HepG2 (cell line): ENCODE results near the gene UBB. TPM values are rescaled to one million over a fixed set of nuclear protein-coding genes. Genes with fewer than 3 reads are reported as not detected.

Source experiments
- ATF4 ChIP-seq, 2 experiments: fragments of 450-650 bp in 1 of 2; sonication (generic) in 1 of 2; formaldehyde crosslinking; IDR thresholded peaks; 2 replicates each; pipeline versions ENCODE4 v1.5.0 to v1.8.0; 2020 to 2022; ENCODE audit warnings: mild to moderate bottlenecking in 1 of 2, missing genetic modification reagents in 1 of 2
- CCDC6 ChIP-seq: sonication (generic); formaldehyde crosslinking; IDR thresholded peaks from 2 replicates; pipeline ENCODE4 v1.8.1; 2022; ENCODE audit warnings: mild to moderate bottlenecking, missing genetic modification reagents, moderate library complexity
- DNMT3B ChIP-seq: conservative IDR thresholded peaks from 2 replicates; pipeline ENCODE4 v1.6.1; 2016; ENCODE audit warnings: missing biosample characterization, control low read depth
- ELF1 ChIP-seq: sonication (generic); formaldehyde crosslinking; IDR thresholded peaks from 2 replicates; pipeline ENCODE4 v1.4.0; 2020; ENCODE audit warnings: missing genetic modification reagents
- FOXA3 ChIP-seq: IDR thresholded peaks from 2 replicates; pipeline ENCODE4 v1.6.1; 2016; ENCODE audit warnings: missing genetic modification reagents, missing compliant biosample characterization
- GLMP ChIP-seq: sonication (generic); formaldehyde crosslinking; IDR thresholded peaks from 2 replicates; pipeline ENCODE4 v1.9.0; 2021; ENCODE audit warnings: missing genetic modification reagents, mild to moderate bottlenecking, borderline replicate concordance
- MED13 ChIP-seq: sonication (generic); formaldehyde crosslinking; IDR thresholded peaks from 2 replicates; pipeline ENCODE4 v1.5.0; 2020; ENCODE audit warnings: missing genetic modification reagents
- NONO ChIP-seq, 2 experiments: fragments of 450-650 bp in 1 of 2; sonication (generic) in 1 of 2; formaldehyde crosslinking in 1 of 2; IDR thresholded peaks in 1 of 2; conservative IDR thresholded peaks in 1 of 2; 2 replicates each; pipeline versions ENCODE4 v1.6.1 to v1.8.0; 2017 to 2022; ENCODE audit warnings: mild to moderate bottlenecking in 1 of 2, missing genetic modification reagents in 1 of 2, moderate library complexity in 1 of 2
- NR2F2 ChIP-seq: IDR thresholded peaks from 2 replicates; pipeline ENCODE4 v1.6.1; 2012; ENCODE audit warnings: low read depth, inconsistent platforms, borderline replicate concordance
- PAWR ChIP-seq: sonication (generic); formaldehyde crosslinking; IDR thresholded peaks from 2 replicates; pipeline ENCODE4 v1.4.0; 2020; ENCODE audit warnings: missing genetic modification reagents, mild to moderate bottlenecking, borderline replicate concordance
- PHF21A ChIP-seq: sonication (generic); formaldehyde crosslinking; IDR thresholded peaks from 2 replicates; pipeline ENCODE4 v1.5.0; 2020; ENCODE audit warnings: mild to moderate bottlenecking, missing genetic modification reagents
- PREB ChIP-seq: sonication (generic); formaldehyde crosslinking; IDR thresholded peaks from 2 replicates; pipeline ENCODE4 v1.4.0; 2020; ENCODE audit warnings: missing genetic modification reagents
- SP5 ChIP-seq: IDR thresholded peaks from 2 replicates; pipeline ENCODE4 v1.6.1; 2016; ENCODE audit warnings: low read depth, borderline replicate concordance
- TRIM22 ChIP-seq: fragments of 450-650 bp; IDR thresholded peaks from 2 replicates; pipeline ENCODE4 v1.6.1; 2017
- ZGPAT ChIP-seq: IDR thresholded peaks from 2 replicates; pipeline ENCODE4 v1.6.1; 2016; ENCODE audit warnings: mild to moderate bottlenecking
- ZNF256 ChIP-seq: sonication (generic); formaldehyde crosslinking; conservative IDR thresholded peaks from 2 replicates; pipeline ENCODE4 v1.4.0; 2020; ENCODE audit warnings: missing genetic modification reagents
- ZNF891 ChIP-seq: sonication (generic); formaldehyde crosslinking; IDR thresholded peaks from 2 replicates; pipeline ENCODE4 v1.5.0; 2020; ENCODE audit warnings: mild to moderate bottlenecking, missing genetic modification reagents
- polyA plus RNA-seq, 8 experiments: library from polyadenylated mRNA; depleted of rRNA in 3 of 8; stranded (reverse) in 7 of 8; unstranded in 1 of 8; fragments of >200 nt; fragmentation: Illumina TruSeq in 4 of 8; extraction: Trizol in 4 of 8; gene quantifications; 2 replicates each; pipeline versions ENCODE4 v1.2.1 to v1.2.3, GENCODE V29; 2011 to 2016; ENCODE audit warnings: low read depth in 4 of 8, missing spikeins in 1 of 8, mixed read lengths in 1 of 8; ENCODE audit not compliant: insufficient read depth in 1 of 8
- total RNA-seq, 5 experiments: library from RNA; depleted of rRNA; stranded (reverse); fragments of >200 nt; fragmentation: Illumina TruSeq; extraction: Trizol; gene quantifications; 2 replicates each; pipeline ENCODE4 v1.2.3, GENCODE V29; 2016; ENCODE audit warnings: low read depth in 1 of 5
- TF ChIP-seq, protein P1 (sequence below): sonication (generic); formaldehyde crosslinking; IDR thresholded peaks from 2 replicates; pipeline ENCODE4 v1.5.0; 2020; ENCODE audit warnings: missing genetic modification reagents
- TF ChIP-seq, protein P2 (sequence below): sonication (generic); formaldehyde crosslinking; IDR thresholded peaks from 2 replicates; pipeline ENCODE4 v1.5.0; 2020; ENCODE audit warnings: mild to moderate bottlenecking, missing genetic modification reagents, borderline replicate concordance

The UBB gene
- total and polyA plus RNA-seq, 2 of the 13 experiments (the other 11 are each of a cell fraction or from before 2014, with no cell fraction given) = 1,130 to 2,066 TPM

DNA sequence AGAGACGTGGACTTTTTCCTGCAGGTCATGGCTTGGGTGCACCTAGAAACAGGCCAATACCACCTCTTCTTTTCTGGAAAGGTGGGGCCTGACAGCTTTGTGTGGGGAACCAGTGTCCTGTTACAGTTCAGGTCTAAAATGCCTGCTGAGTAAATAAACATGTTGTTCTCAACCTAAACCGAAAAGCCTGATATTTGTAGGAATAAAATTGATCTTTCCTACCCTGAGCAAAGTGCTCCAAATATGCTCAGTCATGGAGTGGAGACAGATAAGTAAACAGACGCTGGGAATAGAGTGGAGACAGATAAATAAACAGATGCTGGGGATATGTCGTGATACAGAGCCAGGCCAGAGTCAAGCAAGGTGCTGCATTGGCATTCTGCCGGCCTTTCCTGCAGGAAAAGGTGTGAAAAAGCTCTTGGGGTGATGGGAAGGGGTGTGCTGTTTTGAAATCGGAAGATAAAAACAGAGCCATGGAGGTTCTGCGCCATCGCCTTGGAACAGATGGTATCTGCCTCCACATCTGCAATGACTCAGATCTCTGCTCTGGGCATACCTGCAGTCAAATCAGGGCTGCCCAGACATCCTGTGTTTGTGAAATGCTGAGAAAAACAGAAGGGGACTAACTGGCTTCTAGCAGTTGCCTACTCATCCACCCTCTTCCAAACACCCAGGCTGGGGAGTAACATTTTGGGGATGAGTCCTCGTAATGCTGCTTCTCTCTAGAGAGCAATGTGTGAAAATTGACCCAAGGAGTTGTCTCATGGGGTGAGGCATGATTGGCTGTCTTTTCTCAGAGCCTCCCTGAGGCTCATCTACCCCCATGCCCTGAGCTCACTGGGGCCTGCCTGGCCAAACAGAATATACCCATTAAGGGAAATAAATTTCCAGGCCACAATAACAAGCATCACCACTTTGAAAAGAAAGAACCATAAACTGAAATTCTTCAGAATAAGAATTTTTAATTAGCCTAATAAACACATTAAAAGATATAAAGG is 17.7 kb downstream of the UBB start (continued):
- TF ChIP-seq ELF1 (CRISPR knock-in tag) (no peak), ATF4 (CRISPR knock-in tag; IDR thresholded peaks at IDR 0.05) (0 out of 4 replicates have a peak, but pooled peaks of 1 of the 2 experiments have one; percentile 14), PAWR (no peak), NR2F2 (no peak), GLMP (CRISPR knock-in tag) (no peak), FOXA3 (peak; percentile 52; the same call in 1 of the 2 replicates), PHF21A (CRISPR knock-in tag) (peak; percentile 44; the same call in 1 of the 2 replicates), MED13 (CRISPR knock-in tag) (no peak), PREB (no peak), TRIM22 (no peak), ZNF256 (no peak), ZNF891 (CRISPR knock-in tag) (peak; percentile 28; the same call in 1 of the 2 replicates), CCDC6 (CRISPR knock-in tag) (no peak), SP5 (CRISPR knock-in tag) (no peak), NONO (IDR thresholded peaks at IDR 0.05) (no peak), NONO (CRISPR knock-in tag; conservative IDR thresholded peaks at IDR 0.05) (no peak), DNMT3B (CRISPR knock-in tag) (no peak), ZGPAT (CRISPR knock-in tag) (0 out of 2 replicates have a peak, but pooled peaks have one; percentile 17)
- TF ChIP-seq, protein P1, sequence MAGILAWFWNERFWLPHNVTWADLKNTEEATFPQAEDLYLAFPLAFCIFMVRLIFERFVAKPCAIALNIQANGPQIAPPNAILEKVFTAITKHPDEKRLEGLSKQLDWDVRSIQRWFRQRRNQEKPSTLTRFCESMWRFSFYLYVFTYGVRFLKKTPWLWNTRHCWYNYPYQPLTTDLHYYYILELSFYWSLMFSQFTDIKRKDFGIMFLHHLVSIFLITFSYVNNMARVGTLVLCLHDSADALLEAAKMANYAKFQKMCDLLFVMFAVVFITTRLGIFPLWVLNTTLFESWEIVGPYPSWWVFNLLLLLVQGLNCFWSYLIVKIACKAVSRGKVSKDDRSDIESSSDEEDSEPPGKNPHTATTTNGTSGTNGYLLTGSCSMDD (CRISPR knock-in tag) = no peak
- TF ChIP-seq, protein P2, sequence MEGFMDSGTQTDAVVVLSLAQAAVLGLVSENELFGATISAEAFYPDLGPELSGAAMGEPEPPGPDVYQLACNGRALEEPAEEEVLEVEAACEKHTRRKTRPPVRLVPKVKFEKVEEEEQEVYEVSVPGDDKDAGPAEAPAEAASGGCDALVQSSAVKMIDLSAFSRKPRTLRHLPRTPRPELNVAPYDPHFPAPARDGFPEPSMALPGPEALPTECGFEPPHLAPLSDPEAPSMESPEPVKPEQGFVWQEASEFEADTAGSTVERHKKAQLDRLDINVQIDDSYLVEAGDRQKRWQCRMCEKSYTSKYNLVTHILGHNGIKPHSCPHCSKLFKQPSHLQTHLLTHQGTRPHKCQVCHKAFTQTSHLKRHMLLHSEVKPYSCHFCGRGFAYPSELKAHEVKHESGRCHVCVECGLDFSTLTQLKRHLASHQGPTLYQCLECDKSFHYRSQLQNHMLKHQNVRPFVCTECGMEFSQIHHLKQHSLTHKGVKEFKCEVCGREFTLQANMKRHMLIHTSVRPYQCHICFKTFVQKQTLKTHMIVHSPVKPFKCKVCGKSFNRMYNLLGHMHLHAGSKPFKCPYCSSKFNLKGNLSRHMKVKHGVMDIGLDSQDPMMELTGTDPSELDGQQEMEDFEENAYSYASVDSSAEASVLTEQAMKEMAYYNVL (CRISPR knock-in tag) = no peak
